ENCODE measurements around the gene ADRA2C.

The ADRA2C gene

GRCh38 chr4:3719191-3719590 lies 47.0 kb upstream of the ADRA2C start:
- Histone ChIP-seq H3K27me3 (ENCODE audit: low read depth, low read length) (peaks cover 21% of the 10 kb centered on the region), H3K79me2 (ENCODE audit: low read length) (no peaks in the 10 kb centered on the region), H3K27ac (ENCODE audit: low read length) (no peak overlapping the region), H3K4me1 (ENCODE audit: low read length) (no peaks in the 10 kb centered on the region), H3K9ac (ENCODE audit: low read length) (no peak overlapping the region), H3K4me3 (ENCODE audit: low read length) (no peak overlapping the region), H3K4me2 (ENCODE audit: low read length) (no peak overlapping the region), H2AFZ (ENCODE audit: low read depth, low read length) (no peak overlapping the region), H4K20me1 (ENCODE audit: insufficient read depth, low read length) (no peaks in the 10 kb centered on the region; the same call in 1 of the 2 replicates), H3K9me3 (ENCODE audit: insufficient read depth, low read length) (no peaks in the 10 kb centered on the region), H3K36me3 (replicated peaks; ENCODE audit: low read depth, low read length) (no peaks in the 10 kb centered on the region)
- no peak for TF ChIP-seq EZH2phosphoT487 (IDR thresholded peaks at IDR 0.05; ENCODE audit: low read depth)
- TF ChIP-seq, protein P1, sequence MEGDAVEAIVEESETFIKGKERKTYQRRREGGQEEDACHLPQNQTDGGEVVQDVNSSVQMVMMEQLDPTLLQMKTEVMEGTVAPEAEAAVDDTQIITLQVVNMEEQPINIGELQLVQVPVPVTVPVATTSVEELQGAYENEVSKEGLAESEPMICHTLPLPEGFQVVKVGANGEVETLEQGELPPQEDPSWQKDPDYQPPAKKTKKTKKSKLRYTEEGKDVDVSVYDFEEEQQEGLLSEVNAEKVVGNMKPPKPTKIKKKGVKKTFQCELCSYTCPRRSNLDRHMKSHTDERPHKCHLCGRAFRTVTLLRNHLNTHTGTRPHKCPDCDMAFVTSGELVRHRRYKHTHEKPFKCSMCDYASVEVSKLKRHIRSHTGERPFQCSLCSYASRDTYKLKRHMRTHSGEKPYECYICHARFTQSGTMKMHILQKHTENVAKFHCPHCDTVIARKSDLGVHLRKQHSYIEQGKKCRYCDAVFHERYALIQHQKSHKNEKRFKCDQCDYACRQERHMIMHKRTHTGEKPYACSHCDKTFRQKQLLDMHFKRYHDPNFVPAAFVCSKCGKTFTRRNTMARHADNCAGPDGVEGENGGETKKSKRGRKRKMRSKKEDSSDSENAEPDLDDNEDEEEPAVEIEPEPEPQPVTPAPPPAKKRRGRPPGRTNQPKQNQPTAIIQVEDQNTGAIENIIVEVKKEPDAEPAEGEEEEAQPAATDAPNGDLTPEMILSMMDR (IDR thresholded peaks at IDR 0.05; ENCODE audit: low read depth, low read length), result no peak

DNA sequence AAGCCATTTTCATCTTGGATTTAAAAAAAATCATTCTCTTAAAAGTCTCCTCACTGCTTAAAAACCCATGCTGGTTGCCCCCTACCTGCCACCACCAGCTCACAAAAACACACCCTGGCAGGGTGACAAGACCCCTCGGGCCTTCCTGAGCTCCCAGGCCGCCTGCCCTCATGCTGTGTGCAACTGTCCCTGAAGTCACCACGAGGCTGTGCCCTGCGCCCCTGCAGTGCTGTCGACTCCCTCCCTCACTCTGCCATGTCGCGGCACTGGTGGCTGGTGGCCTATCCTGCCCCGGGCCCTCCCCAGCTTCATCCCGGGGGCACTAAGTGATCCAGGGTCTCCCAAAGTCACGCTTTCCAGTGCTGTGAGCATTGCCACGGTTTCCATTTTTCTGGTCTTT lies 46.3 kb upstream of the ADRA2C start:
- peaks cover 21% of the 10 kb centered on the region for H3K27me3 ChIP-seq (ENCODE audit: low read depth, low read length)
- H3K79me2 ChIP-seq (ENCODE audit: low read length), result no peaks in the 10 kb centered on the region
- H2AFZ ChIP-seq (ENCODE audit: low read depth, low read length), result no peak overlapping the region
- no peaks in the 10 kb centered on the region for H3K36me3 ChIP-seq (replicated peaks; ENCODE audit: low read depth, low read length)
- no peak overlapping the region for H3K4me2 ChIP-seq (ENCODE audit: low read length)
- H3K4me1 ChIP-seq (ENCODE audit: low read length), result no peaks in the 10 kb centered on the region
- H3K27ac ChIP-seq (ENCODE audit: low read length), result no peak overlapping the region
- no peak overlapping the region for H3K9ac ChIP-seq (ENCODE audit: low read length)
- no peak overlapping the region for H3K4me3 ChIP-seq (ENCODE audit: low read length)
- no peak for TF ChIP-seq EZH2phosphoT487 (IDR thresholded peaks at IDR 0.05; ENCODE audit: low read depth)
- TF ChIP-seq, protein P1 (IDR thresholded peaks at IDR 0.05; ENCODE audit: low read depth, low read length), result no peak
- H4K20me1 ChIP-seq (ENCODE audit: insufficient read depth, low read length), result no peaks in the 10 kb centered on the region; the same call in 1 of the 2 replicates
- no peaks in the 10 kb centered on the region for H3K9me3 ChIP-seq (ENCODE audit: insufficient read depth, low read length)

DNA sequence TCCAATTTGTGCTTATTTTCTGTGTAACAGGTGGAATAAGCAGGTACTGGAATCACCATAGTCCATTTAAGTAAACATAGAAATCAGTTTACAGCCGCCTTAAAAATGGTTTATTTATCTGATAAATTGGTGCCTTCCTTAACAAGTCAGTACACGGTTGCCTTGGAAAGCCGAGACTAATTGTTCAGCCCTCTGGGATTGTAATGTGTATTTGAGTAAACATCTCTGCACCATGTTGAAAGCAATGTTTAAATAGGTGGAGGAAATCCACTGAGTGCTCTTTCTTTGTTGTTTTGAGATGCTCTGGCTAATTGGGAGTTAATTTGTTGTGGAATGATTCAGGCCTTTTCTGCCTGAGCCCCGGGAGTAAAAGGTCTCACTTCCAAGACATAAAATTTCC lies 45.7 kb upstream of the ADRA2C start:
- no peaks in the 10 kb centered on the region; the same call in 1 of the 2 replicates for H4K20me1 ChIP-seq (ENCODE audit: insufficient read depth, low read length)
- no peak overlapping the region for H2AFZ ChIP-seq (ENCODE audit: low read depth, low read length)
- peaks cover 21% of the 10 kb centered on the region for H3K27me3 ChIP-seq (ENCODE audit: low read depth, low read length)
- H3K4me2 ChIP-seq (ENCODE audit: low read length), result no peak overlapping the region
- H3K4me1 ChIP-seq (ENCODE audit: low read length), result no peaks in the 10 kb centered on the region
- no peak overlapping the region for H3K4me3 ChIP-seq (ENCODE audit: low read length)
- H3K36me3 ChIP-seq (replicated peaks; ENCODE audit: low read depth, low read length), result no peaks in the 10 kb centered on the region
- no peak overlapping the region for H3K27ac ChIP-seq (ENCODE audit: low read length)
- no peak overlapping the region for H3K9ac ChIP-seq (ENCODE audit: low read length)
- H3K79me2 ChIP-seq (ENCODE audit: low read length), result no peaks in the 10 kb centered on the region
- no peaks in the 10 kb centered on the region for H3K9me3 ChIP-seq (ENCODE audit: insufficient read depth, low read length)
- TF ChIP-seq EZH2phosphoT487 (IDR thresholded peaks at IDR 0.05; ENCODE audit: low read depth), result no peak
- TF ChIP-seq, protein P1 (IDR thresholded peaks at IDR 0.05; ENCODE audit: low read depth, low read length), result no peak

DNA sequence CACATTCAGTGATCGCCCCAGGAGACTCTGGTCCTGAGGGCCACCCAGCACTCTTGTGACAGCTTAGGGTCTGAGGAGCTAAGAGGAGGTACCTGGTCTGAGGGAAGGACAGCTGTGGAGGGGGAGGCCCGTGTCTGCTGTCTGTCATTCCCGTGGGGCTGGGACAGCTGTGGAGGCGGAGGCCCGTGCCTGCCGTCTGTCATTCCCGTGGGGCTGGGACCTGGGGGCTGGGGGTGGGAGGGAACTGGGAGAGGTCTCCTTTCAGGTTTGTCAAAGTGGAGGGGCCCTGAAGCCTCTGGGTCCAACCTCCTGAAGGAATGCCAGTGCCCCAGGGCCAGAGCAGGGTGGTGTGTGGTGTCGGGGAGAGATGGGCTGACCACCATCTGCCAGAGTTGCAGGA lies 45.0 kb upstream of the ADRA2C start:
- no peaks in the 10 kb centered on the region for H3K4me1 ChIP-seq (ENCODE audit: low read length)
- H4K20me1 ChIP-seq (ENCODE audit: insufficient read depth, low read length), result no peaks in the 10 kb centered on the region; the same call in 1 of the 2 replicates
- H3K9ac ChIP-seq (ENCODE audit: low read length), result no peak overlapping the region
- H3K4me2 ChIP-seq (ENCODE audit: low read length), result no peak overlapping the region
- no peak overlapping the region for H3K27ac ChIP-seq (ENCODE audit: low read length)
- TF ChIP-seq, protein P1 (IDR thresholded peaks at IDR 0.05; ENCODE audit: low read depth, low read length), result no peak
- no peak for TF ChIP-seq EZH2phosphoT487 (IDR thresholded peaks at IDR 0.05; ENCODE audit: low read depth)
- no peaks in the 10 kb centered on the region for H3K79me2 ChIP-seq (ENCODE audit: low read length)
- no peak overlapping the region for H3K4me3 ChIP-seq (ENCODE audit: low read length)
- no peaks in the 10 kb centered on the region for H3K9me3 ChIP-seq (ENCODE audit: insufficient read depth, low read length)
- H2AFZ ChIP-seq (ENCODE audit: low read depth, low read length), result no peak overlapping the region
- peaks cover 21% of the 10 kb centered on the region for H3K27me3 ChIP-seq (ENCODE audit: low read depth, low read length)
- no peaks in the 10 kb centered on the region for H3K36me3 ChIP-seq (replicated peaks; ENCODE audit: low read depth, low read length)
